NT2/D1 (cell line): ENCODE results near the gene GRB10.

Experiments
- SUZ12 ChIP-seq: IDR thresholded peaks from 2 replicates; pipeline ENCODE4 v1.6.1; 2011; ENCODE audit not compliant: insufficient read length, insufficient read depth; ENCODE audit errors: extremely low read depth
- YY1 ChIP-seq: IDR thresholded peaks from 2 replicates; pipeline ENCODE4 v1.6.1; 2011; ENCODE audit not compliant: insufficient read length, insufficient read depth
- ZNF274 ChIP-seq: IDR thresholded peaks from 2 replicates; pipeline ENCODE4 v1.6.1; 2011; ENCODE audit warnings: mild to moderate bottlenecking, low read depth, low read length

DNA sequence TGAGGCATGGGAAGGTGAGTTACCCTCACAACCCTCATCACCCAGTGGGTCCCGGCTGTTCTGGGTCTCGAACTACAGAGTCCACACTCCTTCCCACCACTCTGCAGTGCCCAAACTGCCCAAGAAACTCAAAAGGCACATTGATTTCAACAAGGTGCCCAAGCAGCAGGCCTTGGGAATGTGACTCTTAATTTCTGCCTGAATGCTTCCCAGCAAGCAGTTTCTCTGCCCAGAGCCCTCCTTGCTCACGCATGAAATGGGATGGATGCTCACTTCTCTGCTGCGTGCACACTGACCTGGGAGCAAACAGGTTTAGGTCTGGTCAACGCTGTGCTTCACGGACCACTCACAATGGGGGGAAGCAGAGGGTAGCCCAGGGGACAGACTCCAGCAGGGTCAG lies 77.9 kb downstream of the GRB10 start:
- TF ChIP-seq YY1 (no peak), ZNF274 (no peak), SUZ12 (no peak)
